GM12891 (cell line): ENCODE data around the gene ZIC2.

ENCODE experiments used
- PAX5 ChIP-seq: IDR thresholded peaks from 2 replicates; pipeline ENCODE4 v1.6.1; 2011; ENCODE audit warnings: low read length, moderate library complexity, mild to moderate bottlenecking; ENCODE audit not compliant: insufficient read depth, severe bottlenecking
- POLR2A ChIP-seq: IDR thresholded peaks from 2 replicates; pipeline ENCODE4 v1.6.1; 2011; ENCODE audit warnings: low read depth, low read length, control low read depth
- POLR2AphosphoS5 ChIP-seq: IDR thresholded peaks from 2 replicates; pipeline ENCODE4 v1.6.1; 2011; ENCODE audit warnings: low read depth, low read length, control low read depth
- SPI1 ChIP-seq: IDR thresholded peaks from 2 replicates; pipeline ENCODE4 v1.6.1; 2011; ENCODE audit warnings: low read depth, low read length, control low read depth
- TAF1 ChIP-seq: IDR thresholded peaks from 2 replicates; pipeline ENCODE4 v1.6.1; 2011; ENCODE audit warnings: low read depth, low read length, control low read depth

DNA sequence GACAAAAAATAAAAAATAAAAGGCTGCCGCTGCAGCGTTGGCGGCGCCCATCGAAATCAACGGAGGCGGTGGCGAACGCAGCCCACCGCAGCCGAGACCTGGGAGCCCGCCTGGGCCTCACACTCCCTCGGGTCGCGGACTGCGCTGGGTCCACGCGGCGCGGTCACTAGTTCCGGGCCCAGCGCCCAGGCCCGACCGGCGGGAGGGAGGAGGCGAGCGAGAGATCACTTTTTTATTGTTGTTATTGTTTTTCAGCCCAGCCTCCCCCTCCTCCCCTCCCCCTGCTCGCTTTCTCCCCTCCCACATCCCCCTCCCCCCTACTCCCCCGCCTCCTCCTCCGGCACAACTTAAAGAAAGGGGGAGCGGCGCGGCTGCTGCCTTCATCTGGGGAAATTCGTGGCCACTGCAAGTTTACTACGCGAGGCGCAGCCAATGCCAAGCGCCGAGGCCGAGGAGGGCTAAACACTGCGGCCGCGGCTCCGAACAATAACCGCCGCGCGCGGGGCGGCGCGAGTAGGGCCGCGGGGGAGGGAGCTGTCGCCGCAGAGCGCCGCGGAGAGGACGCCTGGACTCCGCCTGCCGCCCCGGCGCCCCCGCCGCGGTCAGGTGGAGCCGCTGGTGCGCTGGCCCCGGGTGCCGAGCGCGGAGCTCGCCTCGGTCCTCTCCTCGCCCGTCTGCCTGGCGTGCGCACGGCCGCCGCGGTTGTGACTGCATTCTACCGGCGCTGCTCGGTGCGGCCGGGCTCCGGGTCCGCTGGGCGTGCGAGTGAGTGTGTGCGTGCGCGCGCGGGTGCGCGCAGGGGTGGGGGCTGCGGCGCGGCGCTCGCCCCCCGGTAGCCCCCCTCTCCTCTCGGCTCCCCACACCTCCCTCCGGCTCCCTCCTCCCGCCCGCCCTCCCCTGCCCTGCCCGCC lies 505 bp upstream of the ZIC2 start:
- no peak for TF ChIP-seq POLR2AphosphoS5
- TF ChIP-seq TAF1 = no peak
- no peak for TF ChIP-seq POLR2A
- TF ChIP-seq SPI1 = no peak
- TF ChIP-seq PAX5 = no peak
